Raji (cell line): ENCODE results near the gene STEAP3.

Source experiments
- POLR2A ChIP-seq: IDR thresholded peaks from 2 replicates; pipeline ENCODE4 v1.6.1; 2011; ENCODE audit warnings: low read depth, low read length, control low read depth; ENCODE audit not compliant: insufficient read depth

Gene STEAP3

GRCh38 chr2:119245841-119246230 is 22.2 kb downstream of the STEAP3 start:
- no peak for TF ChIP-seq POLR2A

- no peak for TF ChIP-seq POLR2A
Measured at GRCh38 chr2:119246884-119247843, 23.5 kb downstream of the STEAP3 start.

GRCh38 chr2:119247844-119248271 is 24.2 kb downstream of the STEAP3 start:
- TF ChIP-seq POLR2A = no peak

- TF ChIP-seq POLR2A = no peak
Measured at GRCh38 chr2:119248311-119248710, 24.7 kb downstream of the STEAP3 start.

- TF ChIP-seq POLR2A = no peak
Measured at GRCh38 chr2:119248751-119249150, 25.1 kb downstream of the STEAP3 start.

GRCh38 chr2:119249311-119249710 is 25.7 kb downstream of the STEAP3 start:
- no peak for TF ChIP-seq POLR2A

GRCh38 chr2:119249855-119250717 is 26.5 kb downstream of the STEAP3 start:
- TF ChIP-seq POLR2A = no peak

- TF ChIP-seq POLR2A = no peak
Measured at GRCh38 chr2:119250718-119251290, 27.2 kb downstream of the STEAP3 start.

GRCh38 chr2:119251652-119252051 is 28.0 kb downstream of the STEAP3 start:
- TF ChIP-seq POLR2A = no peak

- TF ChIP-seq POLR2A = no peak
Measured at GRCh38 chr2:119252186-119253113, 28.8 kb downstream of the STEAP3 start.

- no peak for TF ChIP-seq POLR2A
Measured at GRCh38 chr2:119253114-119253702, 29.6 kb downstream of the STEAP3 start.

- TF ChIP-seq POLR2A = no peak
Measured at GRCh38 chr2:119253760-119254600, 30.3 kb downstream of the STEAP3 start.

GRCh38 chr2:119254601-119255080 is 31.0 kb downstream of the STEAP3 start:
- no peak for TF ChIP-seq POLR2A
